CD4-positive, alpha-beta memory T cell (primary cell): Measurements from ENCODE around the gene METTL9. TPM values are rescaled to one million over a fixed set of nuclear protein-coding genes. Genes with fewer than 3 reads are reported as not detected.
"Not testable (repeated sequence)": the region's sequence is repeated elsewhere in the genome, so short reads cannot be mapped to it uniquely, and the experiment has no call there.

Experiments
- CTCF ChIA-PET: fragments of 350-600 bp; sonication (Branson Sonifier 250); formaldehyde crosslinking; loops from one replicate; lab custom pipeline; 2021; ENCODE audit warnings: inconsistent platforms; ENCODE audit not compliant: partially characterized antibody; lab: Charles Lee
- POLR2A ChIA-PET: fragments of 350-600 bp; sonication (Branson Sonifier 250); formaldehyde crosslinking; loops from one replicate; lab custom pipeline; 2021; ENCODE audit not compliant: partially characterized antibody; lab: Charles Lee
- DNase-seq, 5 donors: peaks; one replicate each; pipeline versions ENCODE4 v3.0.0 to v3.0.0-alpha.2; 2020 to 2022; ENCODE audit warnings: mixed read lengths in 1 of 5
- H3K27ac ChIP-seq: one replicate; pipeline ENCODE4 v1.7.0; 2013; ENCODE audit warnings: low read depth, low read length
- H3K27me3 ChIP-seq: 2 replicates; pipeline ENCODE4 v1.7.0; 2013; ENCODE audit warnings: mild to moderate bottlenecking, low read length, moderate library complexity; ENCODE audit not compliant: insufficient read depth
- H3K36me3 ChIP-seq: 2 replicates; pipeline ENCODE4 v1.7.0; 2013; ENCODE audit warnings: mild to moderate bottlenecking, low read length, moderate library complexity; ENCODE audit not compliant: insufficient read depth
- H3K4me1 ChIP-seq: 2 replicates; pipeline ENCODE4 v1.7.0; 2013; ENCODE audit warnings: mild to moderate bottlenecking, low read length, moderate library complexity; ENCODE audit not compliant: insufficient read depth
- H3K4me3 ChIP-seq, 2 donors: one replicate each; pipeline ENCODE4 v1.7.0; 2013; ENCODE audit warnings: low read length in 2 of 2, mild to moderate bottlenecking in 1 of 2
- H3K9me3 ChIP-seq, 2 donors: one replicate each; pipeline ENCODE4 v1.7.0; 2013; ENCODE audit warnings: low read length in 2 of 2, control low read depth in 1 of 2; ENCODE audit not compliant: control insufficient read depth in 1 of 2
- H3K27ac Mint-ChIP-seq, 7 donors: one replicate each; pipeline ENCODE4 v1.8.0; 2020 to 2021; ENCODE audit warnings: mixed read lengths in 7 of 7, mild to moderate bottlenecking in 6 of 7, inconsistent platforms in 3 of 7, moderate library complexity in 3 of 7
- H3K27me3 Mint-ChIP-seq, 2 donors: one replicate each; pipeline ENCODE4 v1.8.0; 2020 to 2021; ENCODE audit warnings: mixed read lengths in 2 of 2
- H3K36me3 Mint-ChIP-seq, 2 donors: one replicate each; pipeline ENCODE4 v1.8.0; 2020 to 2021; ENCODE audit warnings: mixed read lengths in 2 of 2, inconsistent platforms in 1 of 2, mild to moderate bottlenecking in 1 of 2
- H3K4me1 Mint-ChIP-seq, 4 donors: one replicate each; pipeline ENCODE4 v1.8.0; 2020 to 2021; ENCODE audit warnings: mixed read lengths in 4 of 4, mild to moderate bottlenecking in 1 of 4
- H3K4me3 Mint-ChIP-seq, 8 donors: one replicate each; pipeline ENCODE4 v1.8.0; 2020 to 2021; ENCODE audit warnings: mixed read lengths in 8 of 8, mild to moderate bottlenecking in 7 of 8, moderate library complexity in 6 of 8, inconsistent platforms in 3 of 8
- H3K9me3 Mint-ChIP-seq, 8 donors: one replicate each; pipeline ENCODE4 v1.8.0; 2020 to 2021; ENCODE audit warnings: mixed read lengths in 8 of 8, mild to moderate bottlenecking in 5 of 8, inconsistent platforms in 3 of 8, moderate library complexity in 1 of 8
- intact Hi-C: fragments of 100-400 bp; cut with micrococcal nuclease; formaldehyde crosslinking; loops from one replicate; pipeline ENCODE4 v1.15.1; 2023
- polyA plus RNA-seq, 2 donors: library from polyadenylated mRNA; unstranded; fragments of 300-500 nt; fragmentation: Illumina TruSeq; gene quantifications; one replicate each; pipeline ENCODE4 v1.2.3, GENCODE V29; 2021
- total RNA-seq, 2 experiments: library from RNA; stranded (reverse); gene quantifications; one replicate each; pipeline ENCODE4 v1.2.3, GENCODE V29; 2021

The METTL9 gene
- total and polyA plus RNA-seq, 4 experiments from 2014 or later: 71.1 to 175 (median 107) TPM

GRCh38 chr16:21605848-21606247, 6.5 kb downstream of the METTL9 start:
- not testable (repeated sequence) for H3K27ac ChIP-seq, H3K36me3 Mint-ChIP-seq

GRCh38 chr16:21608639-21609328, 9.4 kb downstream of the METTL9 start:
- H3K4me1 Mint-ChIP-seq: peaks cover 51 to 86% (median 65%) of the 10 kb centered on the region in 4 donors
- ChIA-PET CTCF (interaction anchor here (1.0 to 1.8 kb wide), 3 partner anchors 17 to 33 kb away, joined by 3 to 5 read pairs (median 4); no protein-coding TSS in a partner anchor), POLR2A (interaction anchor here (1.0 to 1.8 kb wide), 4 partner anchors 8 to 37 kb away, joined by 3 to 6 read pairs (median 4); partner anchors contain the start of gene METTL9)
- no peak overlapping the region for H3K27ac ChIP-seq
- H3K9me3 Mint-ChIP-seq: no peaks in the 10 kb centered on the region
- intact Hi-C loops: no loop called here
- H3K27me3 Mint-ChIP-seq: no peaks in the 10 kb centered on the region
- peaks cover 84% of the 10 kb centered on the region for H3K4me1 ChIP-seq
- H3K4me3 ChIP-seq: no peak overlapping the region
- no peaks in the 10 kb centered on the region for H3K36me3 ChIP-seq
- DNase-seq: peak in 2 of 5 donors; percentile 14 to 38
- peaks cover 5 to 6% of the 10 kb centered on the region in 2 donors for H3K36me3 Mint-ChIP-seq
- H3K9me3 ChIP-seq: no peaks in the 10 kb centered on the region
- H3K27ac Mint-ChIP-seq: peak overlapping the region in 3 of 7 donors; percentile 11 to 53 (median 42)
- peak overlapping the region in 6 of 8 donors; percentile 13 to 59 (median 41) for H3K4me3 Mint-ChIP-seq
- no peaks in the 10 kb centered on the region for H3K27me3 ChIP-seq

More at GRCh38 chr16:21605848-21606247, 6.5 kb downstream of the METTL9 start:
- H3K9me3 ChIP-seq, H3K27me3 Mint-ChIP-seq, intact Hi-C loops, H3K27me3 ChIP-seq, DNase-seq, H3K36me3 ChIP-seq, H3K4me3 ChIP-seq, H3K9me3 Mint-ChIP-seq, POLR2A ChIA-PET: not testable (repeated sequence)
- H3K4me1 ChIP-seq: peaks cover 96% of the 10 kb centered on the region
- CTCF ChIA-PET: interaction anchor here (1.2 to 2.4 kb wide), 4 partner anchors 17 to 103 kb away, joined by 3 to 8 read pairs (median 6); no protein-coding TSS in a partner anchor
- Mint-ChIP-seq H3K4me1 (peaks cover 46 to 86% (median 69%) of the 10 kb centered on the region in 4 donors), H3K27ac (peak overlapping the region in 1 of 7 donors; percentile 57), H3K4me3 (peak overlapping the region in 1 of 8 donors; percentile 23)

GRCh38 chr16:21610006-21610544, 10.7 kb downstream of the METTL9 start:
- Histone ChIP-seq H3K27ac (no peak overlapping the region), H3K27me3 (no peaks in the 10 kb centered on the region), H3K4me3 (no peak overlapping the region), H3K36me3 (no peaks in the 10 kb centered on the region), H3K9me3 (no peaks in the 10 kb centered on the region), H3K4me1 (peaks cover 81% of the 10 kb centered on the region)
- peak overlapping the region in 1 of 8 donors; percentile 1 for H3K4me3 Mint-ChIP-seq
- peaks cover 14 to 16% of the 10 kb centered on the region in 2 donors for H3K36me3 Mint-ChIP-seq
- H3K27ac Mint-ChIP-seq: peak overlapping the region in 1 of 7 donors; percentile 7
- POLR2A ChIA-PET: interaction anchor here (0.6 to 1.0 kb wide), 2 partner anchors 17 to 74 kb away, joined by 3 read pairs; no protein-coding TSS in a partner anchor
- peaks cover 45 to 87% (median 65%) of the 10 kb centered on the region in 4 donors for H3K4me1 Mint-ChIP-seq
- intact Hi-C loops: no loop called here
- no peak for DNase-seq
- H3K27me3 Mint-ChIP-seq: no peaks in the 10 kb centered on the region
- H3K9me3 Mint-ChIP-seq: no peaks in the 10 kb centered on the region
- CTCF ChIA-PET: interaction anchor here (0.9 kb wide), 1 partner anchor 47 kb away, joined by 3 read pairs; no protein-coding TSS in a partner anchor

- Histone ChIP-seq H3K9me3 (no peaks in the 10 kb centered on the region), H3K4me3 (no peak overlapping the region), H3K27ac (no peak overlapping the region), H3K4me1 (peaks cover 75% of the 10 kb centered on the region), H3K36me3 (no peaks in the 10 kb centered on the region), H3K27me3 (no peaks in the 10 kb centered on the region)
- H3K4me3 Mint-ChIP-seq: no peak overlapping the region
- no peak for DNase-seq
- H3K27me3 Mint-ChIP-seq: no peaks in the 10 kb centered on the region
- ChIA-PET POLR2A (interaction anchor here (0.9 to 1.0 kb wide), 2 partner anchors 16 to 35 kb away, joined by 3 to 4 read pairs; no protein-coding TSS in a partner anchor), CTCF (interaction anchor here (0.9 to 1.6 kb wide), 4 partner anchors 8 to 46 kb away, joined by 3 to 4 read pairs (median 3); no protein-coding TSS in a partner anchor)
- H3K27ac Mint-ChIP-seq: peak overlapping the region in 1 of 7 donors; percentile 7
- peaks cover 47 to 87% (median 67%) of the 10 kb centered on the region in 4 donors for H3K4me1 Mint-ChIP-seq
- peaks cover 16 to 17% of the 10 kb centered on the region in 2 donors for H3K36me3 Mint-ChIP-seq
- H3K9me3 Mint-ChIP-seq: no peaks in the 10 kb centered on the region
- intact Hi-C loops: no loop called here
These were observed 11.4 kb downstream of the METTL9 start for GRCh38 chr16:21610766-21611165.

GRCh38 chr16:21611198-21611555, 11.8 kb downstream of the METTL9 start:
- POLR2A ChIA-PET: interaction anchor here (0.9 to 1.2 kb wide), 2 partner anchors 10 to 34 kb away, joined by 4 read pairs; no protein-coding TSS in a partner anchor
- H3K27me3 ChIP-seq: no peaks in the 10 kb centered on the region
- Mint-ChIP-seq H3K27me3 (no peaks in the 10 kb centered on the region), H3K27ac (peak overlapping the region in 4 of 7 donors; percentile 14 to 54 (median 26)), H3K4me1 (peaks cover 50 to 87% (median 69%) of the 10 kb centered on the region in 4 donors), H3K9me3 (no peaks in the 10 kb centered on the region), H3K36me3 (peaks cover 17 to 19% of the 10 kb centered on the region in 2 donors), H3K4me3 (peak overlapping the region in 2 of 8 donors; percentile 38 to 68)
- CTCF ChIA-PET: interaction anchor here (1.4 to 1.6 kb wide), 3 partner anchors 8 to 28 kb away, joined by 3 to 4 read pairs (median 3); no protein-coding TSS in a partner anchor
- H3K9me3 ChIP-seq: no peaks in the 10 kb centered on the region
- no peak for DNase-seq
- H3K36me3 ChIP-seq: no peaks in the 10 kb centered on the region
- peaks cover 75% of the 10 kb centered on the region for H3K4me1 ChIP-seq
- intact Hi-C loops: no loop called here
- H3K4me3 ChIP-seq: no peak overlapping the region
- H3K27ac ChIP-seq: no peak overlapping the region

- peaks cover 71% of the 10 kb centered on the region for H3K4me1 ChIP-seq
- H3K9me3 Mint-ChIP-seq: no peaks in the 10 kb centered on the region
- peak overlapping the region; percentile 9 to 54 (median 25) for H3K27ac Mint-ChIP-seq
These were observed 12.4 kb downstream of the METTL9 start for GRCh38 chr16:21611556-21612384.

More at GRCh38 chr16:21611556-21612384, 12.4 kb downstream of the METTL9 start:
- no peak overlapping the region for H3K4me3 ChIP-seq
- Mint-ChIP-seq H3K36me3 (peaks cover 19 to 21% of the 10 kb centered on the region in 2 donors), H3K4me1 (peaks cover 52 to 88% (median 74%) of the 10 kb centered on the region in 4 donors), H3K27me3 (no peaks in the 10 kb centered on the region), H3K4me3 (peak overlapping the region; percentile 1 to 68 (median 41))
- H3K9me3 ChIP-seq: no peaks in the 10 kb centered on the region
- H3K27me3 ChIP-seq: no peaks in the 10 kb centered on the region
- ChIA-PET CTCF (interaction anchor here (1.4 to 1.6 kb wide), 3 partner anchors 9 to 27 kb away, joined by 3 to 4 read pairs (median 3); no protein-coding TSS in a partner anchor), POLR2A (interaction anchor here (1.2 kb wide), 1 partner anchor 11 kb away, joined by 4 read pairs; no protein-coding TSS in a partner anchor)
- no peak overlapping the region for H3K27ac ChIP-seq
- H3K36me3 ChIP-seq: no peaks in the 10 kb centered on the region
- no peak for DNase-seq
- intact Hi-C loops: no loop called here
